Measurements from ENCODE around the gene IARS2. TPM values are rescaled to one million over a fixed set of nuclear protein-coding genes. Genes with fewer than 3 reads are reported as not detected.

The IARS2 gene
- total RNA-seq, 1 donor from 2014 or later: 35.4 TPM

- Mint-ChIP-seq H3K4me1 (ENCODE audit: low read depth, unreplicated experiment) (no peaks in the 10 kb centered on the region), H3K9me3 (ENCODE audit: unreplicated experiment) (no peaks in the 10 kb centered on the region), H3K27me3 (ENCODE audit: unreplicated experiment) (no peaks in the 10 kb centered on the region), H3K27ac (ENCODE audit: unreplicated experiment) (no peak overlapping the region), H3K4me3 (ENCODE audit: unreplicated experiment) (no peak overlapping the region), H3K36me3 (ENCODE audit: unreplicated experiment) (no peaks in the 10 kb centered on the region)
- TF ChIP-seq CTCF (IDR thresholded peaks at IDR 0.05; ENCODE audit: partially characterized antibody, unreplicated experiment): no peak
- no peak for DNase-seq
Measured at GRCh38 chr1:220056374-220056773, 37.6 kb upstream of the IARS2 start.

GRCh38 chr1:220060876-220061275, 33.1 kb upstream of the IARS2 start:
- no peaks in the 10 kb centered on the region for H3K27me3 Mint-ChIP-seq (ENCODE audit: unreplicated experiment)
- no peaks in the 10 kb centered on the region for H3K4me1 Mint-ChIP-seq (ENCODE audit: low read depth, unreplicated experiment)
- no peaks in the 10 kb centered on the region for H3K9me3 Mint-ChIP-seq (ENCODE audit: unreplicated experiment)
- no peak for DNase-seq
- no peak for TF ChIP-seq CTCF (IDR thresholded peaks at IDR 0.05; ENCODE audit: partially characterized antibody, unreplicated experiment)
- no peak overlapping the region for H3K27ac Mint-ChIP-seq (ENCODE audit: unreplicated experiment)
- no peak overlapping the region for H3K4me3 Mint-ChIP-seq (ENCODE audit: unreplicated experiment)
- H3K36me3 Mint-ChIP-seq (ENCODE audit: unreplicated experiment): no peaks in the 10 kb centered on the region

GRCh38 chr1:220062629-220063028, 31.3 kb upstream of the IARS2 start:
- no peaks in the 10 kb centered on the region for H3K9me3 Mint-ChIP-seq (ENCODE audit: unreplicated experiment)
- DNase-seq: no peak
- no peaks in the 10 kb centered on the region for H3K27me3 Mint-ChIP-seq (ENCODE audit: unreplicated experiment)
- no peak for TF ChIP-seq CTCF (IDR thresholded peaks at IDR 0.05; ENCODE audit: partially characterized antibody, unreplicated experiment)
- no peaks in the 10 kb centered on the region for H3K36me3 Mint-ChIP-seq (ENCODE audit: unreplicated experiment)
- no peak overlapping the region for H3K4me3 Mint-ChIP-seq (ENCODE audit: unreplicated experiment)
- no peak overlapping the region for H3K27ac Mint-ChIP-seq (ENCODE audit: unreplicated experiment)
- no peaks in the 10 kb centered on the region for H3K4me1 Mint-ChIP-seq (ENCODE audit: low read depth, unreplicated experiment)

- Mint-ChIP-seq H3K4me3 (ENCODE audit: unreplicated experiment) (no peak overlapping the region), H3K9me3 (ENCODE audit: unreplicated experiment) (no peaks in the 10 kb centered on the region), H3K27ac (ENCODE audit: unreplicated experiment) (no peak overlapping the region), H3K36me3 (ENCODE audit: unreplicated experiment) (no peaks in the 10 kb centered on the region), H3K4me1 (ENCODE audit: low read depth, unreplicated experiment) (no peaks in the 10 kb centered on the region), H3K27me3 (ENCODE audit: unreplicated experiment) (no peaks in the 10 kb centered on the region)
- no peak for DNase-seq
- no peak for TF ChIP-seq CTCF (IDR thresholded peaks at IDR 0.05; ENCODE audit: partially characterized antibody, unreplicated experiment)
Measured at GRCh38 chr1:220067269-220068204, 26.4 kb upstream of the IARS2 start.

All from glutamatergic neuron (in vitro differentiated cells).